Measurements from ENCODE around the gene ST6GALNAC3.

The ST6GALNAC3 gene

DNA sequence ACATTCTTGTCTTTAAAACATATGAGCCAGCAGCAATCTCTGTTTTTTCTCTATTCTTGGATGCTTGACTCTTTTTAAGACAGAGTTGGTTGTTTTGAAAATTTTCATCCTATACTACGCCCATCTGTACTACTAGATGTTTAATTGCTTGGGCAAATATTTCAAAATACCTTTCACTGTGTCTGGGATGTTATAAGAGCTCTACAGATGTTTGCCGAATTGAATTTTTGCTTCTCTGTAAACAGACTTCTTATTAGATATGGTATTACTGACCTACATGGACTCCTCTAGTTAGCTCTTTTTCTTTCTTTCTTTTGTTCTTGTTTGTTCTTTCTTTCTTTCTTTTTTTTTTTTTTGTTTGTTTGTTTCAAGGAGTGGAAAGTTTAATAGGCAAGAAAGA lies 345.1 kb downstream of the ST6GALNAC3 start:
- DNase-seq (ENCODE audit: low read depth in 2 of 2, low spot score in 1 of 2), result no peak

DNA sequence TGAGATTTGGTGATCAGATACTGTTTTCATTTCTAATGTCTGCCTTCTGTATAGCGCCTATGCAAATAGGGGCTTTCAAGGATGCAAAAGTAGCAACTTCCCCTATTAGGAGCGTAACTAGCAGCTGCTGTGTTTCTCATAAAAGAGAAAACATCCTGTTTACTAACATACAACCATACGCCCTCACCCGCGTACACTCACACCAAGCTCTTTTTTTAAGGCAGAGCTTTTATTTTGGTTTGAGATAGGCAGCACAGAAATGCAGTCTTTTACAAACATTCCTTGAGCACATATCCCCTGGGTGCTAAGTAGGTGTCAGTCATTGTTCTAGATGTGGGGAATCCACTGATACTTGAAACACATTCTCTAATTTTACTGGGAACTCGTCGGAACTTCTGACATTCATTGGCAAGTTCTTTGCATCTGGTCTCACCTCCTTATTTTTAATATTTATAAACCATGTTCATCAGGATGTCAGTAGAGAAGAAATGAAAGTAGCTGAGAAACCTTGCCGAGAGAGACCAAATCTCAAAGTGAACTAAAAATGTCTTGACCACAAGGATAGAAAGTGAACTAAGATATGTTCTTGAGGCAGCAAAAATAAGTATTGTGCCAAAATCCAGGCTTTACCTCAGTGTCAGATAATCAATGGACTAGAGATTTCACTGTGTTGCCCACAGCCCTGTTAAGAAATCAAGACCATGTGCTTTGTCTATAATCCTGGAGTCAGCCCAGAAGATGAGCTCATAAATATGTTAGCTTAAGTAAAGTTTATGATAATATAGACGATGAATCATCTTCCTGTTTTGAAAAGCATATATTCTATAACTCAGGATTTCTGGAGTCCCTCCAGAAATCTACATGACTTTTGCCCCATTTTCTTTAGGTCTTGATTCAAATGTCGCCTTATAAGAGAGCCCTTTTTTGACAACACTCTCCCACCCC lies 350.9 kb downstream of the ST6GALNAC3 start:
- DNase-seq (ENCODE audit: low read depth in 2 of 2, low spot score in 1 of 2), result no peak

DNA sequence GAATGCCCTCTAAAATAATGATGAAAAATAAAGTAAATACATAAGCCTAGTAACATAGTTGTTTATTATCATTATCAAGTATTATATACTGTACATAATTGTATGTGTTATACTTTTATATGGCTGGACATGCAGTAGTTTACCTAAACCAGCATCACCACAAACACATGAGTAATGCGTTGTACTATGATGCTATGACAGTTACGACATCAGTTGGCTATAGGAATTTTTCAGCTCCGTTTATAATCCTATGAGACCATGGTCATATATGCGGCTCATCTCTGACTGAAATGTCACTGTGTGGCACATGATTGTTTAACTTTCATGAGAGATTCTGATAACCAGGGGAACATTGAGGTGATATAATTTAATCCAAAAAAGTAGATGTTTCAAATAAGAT lies 352.1 kb downstream of the ST6GALNAC3 start:
- DNase-seq (ENCODE audit: low read depth in 2 of 2, low spot score in 1 of 2), result no peak

DNA sequence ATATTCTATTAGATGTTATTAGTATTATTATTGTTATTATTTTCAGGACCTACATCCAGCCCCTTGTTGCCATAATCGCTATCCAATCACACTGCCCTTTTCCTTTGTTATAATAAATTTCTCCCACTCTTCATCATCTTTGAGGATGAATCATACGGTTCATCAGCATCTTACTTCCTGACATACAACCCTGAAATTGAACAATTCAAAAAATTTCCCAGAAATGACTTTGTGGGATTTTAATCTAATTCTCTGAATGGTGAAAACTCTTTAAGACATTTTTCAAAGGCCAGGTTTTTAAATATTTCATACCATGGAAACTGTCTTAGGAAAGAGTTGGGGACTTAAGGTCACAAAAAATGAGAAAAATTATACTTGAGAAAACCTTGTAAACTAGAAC lies 353.5 kb downstream of the ST6GALNAC3 start:
- DNase-seq (ENCODE audit: low read depth in 2 of 2, low spot score in 1 of 2), result no peak

DNA sequence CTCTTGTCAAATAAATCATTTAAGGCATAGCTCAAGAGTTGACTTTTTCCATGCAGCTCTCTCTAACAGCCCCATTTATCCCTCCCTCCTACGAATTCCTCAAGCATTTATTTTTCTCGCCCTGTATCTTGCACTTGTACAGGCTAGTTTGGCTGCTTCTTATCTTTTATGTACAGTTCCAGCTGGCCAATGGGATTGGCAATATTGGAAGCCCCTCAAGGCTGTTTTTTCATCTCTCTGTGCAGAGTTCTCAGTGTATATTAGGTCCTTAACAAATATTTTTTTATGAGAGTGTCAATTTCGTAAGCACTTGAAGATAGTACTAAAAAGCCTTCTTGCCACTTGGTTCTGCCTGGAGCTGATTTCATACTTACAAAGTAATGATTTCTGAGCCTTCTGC lies 356.0 kb downstream of the ST6GALNAC3 start:
- no peak for DNase-seq (ENCODE audit: low read depth in 2 of 2, low spot score in 1 of 2)

DNA sequence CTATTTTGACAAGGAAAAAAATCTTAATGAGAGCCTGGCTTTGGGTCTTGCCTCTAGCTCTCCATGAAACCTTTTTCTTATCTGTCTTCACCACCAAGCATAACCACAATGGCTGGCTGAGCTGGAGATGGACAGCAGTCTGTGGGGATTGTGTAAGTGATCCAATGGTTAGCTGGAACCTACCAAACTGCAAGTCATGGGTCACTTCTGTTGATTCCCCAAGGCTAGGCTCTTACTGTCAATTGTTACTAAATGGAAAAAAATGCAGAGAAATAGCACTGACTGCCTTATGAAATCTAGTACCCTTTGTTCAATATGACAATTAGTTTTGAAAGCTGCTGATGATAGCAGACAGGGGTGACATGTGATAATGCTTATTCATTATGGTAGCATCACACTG lies 359.0 kb downstream of the ST6GALNAC3 start:
- no peak for DNase-seq (ENCODE audit: low read depth in 2 of 2, low spot score in 1 of 2)

DNA sequence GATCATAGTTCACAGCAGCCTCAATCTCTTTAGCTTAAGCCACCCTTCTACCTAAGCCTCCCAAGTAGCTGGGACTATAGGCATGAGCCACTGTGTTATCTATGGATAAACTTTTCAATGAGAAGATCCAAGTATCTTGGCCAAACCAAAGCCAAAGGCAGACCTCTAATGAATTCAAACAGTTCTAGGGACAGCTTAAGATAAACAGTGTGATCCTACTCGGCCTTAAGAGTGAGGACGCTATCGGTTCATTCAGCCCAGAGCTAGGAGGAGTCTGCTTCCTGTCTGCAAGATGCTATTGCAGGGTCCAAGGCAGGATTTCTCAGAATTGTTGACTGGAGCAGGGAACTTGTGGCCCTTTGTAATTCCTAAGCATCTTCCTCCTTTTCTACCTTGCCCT lies 368.7 kb downstream of the ST6GALNAC3 start:
- DNase-seq (ENCODE audit: low read depth in 2 of 2, low spot score in 1 of 2), result no peak

DNA sequence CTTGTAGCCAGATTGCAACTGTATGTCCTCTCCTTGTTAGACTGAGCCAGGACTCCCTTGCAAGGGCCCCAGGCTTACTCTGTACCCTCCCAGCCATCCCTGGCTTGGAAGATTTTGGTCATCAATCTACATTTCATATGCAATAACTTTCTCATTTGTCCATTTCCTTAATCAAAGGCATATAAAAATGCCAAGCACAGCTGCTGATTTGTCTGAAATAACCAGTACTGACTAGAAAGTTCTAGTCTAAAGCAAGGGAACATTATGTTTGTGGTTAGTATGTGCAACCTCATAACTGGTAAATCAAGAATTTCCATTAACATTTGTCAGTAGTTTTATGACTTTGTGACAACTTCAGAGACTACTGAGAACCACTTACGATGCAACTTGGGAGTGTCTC lies 370.2 kb downstream of the ST6GALNAC3 start:
- DNase-seq (ENCODE audit: low read depth in 2 of 2, low spot score in 1 of 2), result no peak

DNA sequence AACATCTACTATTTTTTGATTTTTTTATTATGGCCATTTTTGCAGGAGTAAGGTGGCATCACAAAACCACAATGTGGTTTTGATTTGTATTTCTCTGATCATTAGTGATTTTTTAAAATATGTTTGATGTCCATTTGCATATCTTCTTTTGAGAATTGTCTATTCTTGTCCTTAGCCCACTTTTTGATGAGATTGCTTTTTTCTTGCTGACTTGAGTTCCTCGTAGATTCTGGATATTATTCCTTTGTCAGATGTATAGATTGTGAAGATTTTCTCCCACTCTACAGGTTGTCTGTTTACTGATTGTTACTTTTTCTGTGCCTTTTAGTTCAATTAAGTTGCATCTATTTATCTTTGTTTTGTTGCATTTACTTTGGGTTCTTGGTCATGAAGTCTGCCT lies 375.7 kb downstream of the ST6GALNAC3 start:
- no peak for DNase-seq (ENCODE audit: low read depth in 2 of 2, low spot score in 1 of 2)

DNA sequence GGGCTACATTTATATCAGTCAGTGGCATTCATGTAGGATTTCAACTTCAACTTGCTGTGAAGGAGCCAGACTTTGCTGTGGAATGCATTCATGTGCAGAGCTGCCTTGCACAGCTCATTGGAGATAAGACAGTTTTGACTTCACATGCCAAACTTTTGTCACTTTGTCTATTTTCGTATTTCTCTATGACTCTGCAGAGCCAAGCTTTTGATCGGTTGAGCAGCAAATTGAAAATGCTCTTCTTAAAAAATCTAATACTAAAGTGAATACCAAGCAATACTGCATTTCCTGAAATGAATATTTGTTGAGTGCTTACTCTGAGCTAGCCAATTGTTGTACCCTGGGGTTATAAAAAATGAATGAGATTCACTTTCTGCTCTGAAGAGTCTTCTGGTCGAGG lies 388.7 kb downstream of the ST6GALNAC3 start:
- no peak for DNase-seq (ENCODE audit: low read depth in 2 of 2, low spot score in 1 of 2)

DNA sequence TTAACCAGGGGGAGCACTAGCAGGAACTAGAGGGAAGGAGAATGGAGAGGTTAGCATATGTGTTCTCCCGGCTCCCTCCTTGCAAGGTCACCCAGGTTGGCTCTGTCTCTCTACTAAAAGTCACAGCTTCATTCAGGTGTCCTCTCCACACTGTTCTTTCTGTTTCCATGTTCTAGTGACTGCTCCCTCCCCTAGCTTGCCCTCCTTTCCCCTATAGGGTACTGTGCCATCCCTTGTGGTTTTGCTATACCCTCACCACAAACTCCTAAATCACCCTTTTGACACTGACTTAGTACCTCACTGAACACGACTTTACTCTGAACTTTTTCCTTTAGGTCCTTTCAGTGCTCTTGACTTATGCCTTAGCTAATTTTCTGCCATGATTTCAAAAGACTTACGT lies 389.3 kb downstream of the ST6GALNAC3 start:
- DNase-seq (ENCODE audit: low read depth in 2 of 2, low spot score in 1 of 2), result no peak

DNA sequence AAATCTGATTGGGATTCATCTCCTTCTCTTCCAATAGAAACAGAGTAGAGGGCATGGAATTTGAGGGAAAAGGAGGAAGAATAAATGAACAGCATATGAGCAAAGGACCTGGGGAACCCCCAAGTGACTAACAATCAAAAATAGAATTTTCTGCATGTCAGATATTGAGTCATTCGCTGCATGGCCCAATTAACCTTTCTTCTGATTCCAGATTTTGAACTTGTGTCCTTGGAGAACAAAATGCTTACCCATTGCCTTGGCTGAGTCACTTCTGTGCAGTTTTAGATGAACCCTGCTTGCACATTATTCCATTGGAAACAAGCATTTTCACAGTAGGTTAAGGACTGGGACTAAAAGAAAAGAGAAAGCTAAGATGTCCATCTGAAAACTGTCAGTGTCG lies 390.5 kb downstream of the ST6GALNAC3 start:
- no peak for DNase-seq (ENCODE audit: low read depth in 2 of 2, low spot score in 1 of 2)

DNA sequence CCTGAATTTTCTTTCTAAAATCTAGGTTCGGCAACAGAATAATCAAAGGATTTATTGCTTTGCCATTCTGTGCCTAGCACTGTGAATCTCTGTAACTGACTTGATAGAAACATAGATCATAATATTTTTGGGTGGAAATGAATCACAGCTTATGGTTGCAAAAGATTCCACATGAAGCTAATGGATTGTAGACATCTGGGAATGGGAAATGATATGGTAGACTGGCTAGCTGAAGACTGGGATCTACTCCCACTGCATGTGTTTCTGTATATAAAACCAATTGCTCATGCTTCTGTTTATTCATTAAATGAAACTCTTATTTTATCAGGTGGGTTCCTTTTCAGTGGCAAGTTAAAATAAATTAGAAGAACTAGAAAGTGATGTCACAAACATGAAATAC lies 395.6 kb downstream of the ST6GALNAC3 start:
- no peak for DNase-seq (ENCODE audit: low read depth in 2 of 2, low spot score in 1 of 2)

DNA sequence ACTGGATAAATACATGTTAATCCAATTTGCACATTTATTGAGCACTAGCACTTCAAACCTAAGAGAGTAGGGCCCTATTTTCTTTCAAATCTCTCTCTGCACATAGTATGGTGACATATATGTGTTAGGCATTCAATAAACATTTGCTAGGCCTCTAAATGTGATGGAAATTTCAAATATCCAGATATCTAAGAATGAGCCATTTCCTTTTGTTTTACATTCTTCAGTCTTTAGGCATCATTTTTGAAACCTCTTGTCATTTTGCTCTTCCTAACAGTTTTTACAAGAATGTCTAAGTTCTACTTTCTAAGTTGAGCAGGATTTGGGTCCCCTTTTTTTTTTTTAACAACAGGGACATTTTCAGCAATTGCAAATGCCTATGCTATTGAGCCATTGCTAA lies 397.0 kb downstream of the ST6GALNAC3 start:
- DNase-seq (ENCODE audit: low read depth in 2 of 2, low spot score in 1 of 2), result no peak

DNA sequence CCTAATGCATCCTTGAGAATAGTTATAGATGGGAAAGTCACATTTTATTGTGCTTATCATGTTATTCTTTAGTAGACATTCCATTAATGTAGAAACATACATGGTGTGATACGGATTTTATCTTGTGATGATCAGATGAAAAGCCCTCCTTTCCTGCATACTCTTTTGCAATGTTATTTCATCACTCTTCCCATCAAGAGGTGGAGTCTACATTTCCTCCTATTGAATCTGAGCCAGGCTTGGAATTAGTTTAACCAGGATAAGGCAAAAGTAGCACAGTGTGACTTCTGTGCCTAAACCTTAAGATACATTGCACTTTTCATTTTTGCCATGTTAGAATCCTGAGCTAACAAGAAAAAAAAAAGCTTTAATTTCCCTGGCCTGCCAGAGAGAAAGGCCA lies 399.0 kb downstream of the ST6GALNAC3 start:
- no peak for DNase-seq (ENCODE audit: low read depth in 2 of 2, low spot score in 1 of 2)

DNA sequence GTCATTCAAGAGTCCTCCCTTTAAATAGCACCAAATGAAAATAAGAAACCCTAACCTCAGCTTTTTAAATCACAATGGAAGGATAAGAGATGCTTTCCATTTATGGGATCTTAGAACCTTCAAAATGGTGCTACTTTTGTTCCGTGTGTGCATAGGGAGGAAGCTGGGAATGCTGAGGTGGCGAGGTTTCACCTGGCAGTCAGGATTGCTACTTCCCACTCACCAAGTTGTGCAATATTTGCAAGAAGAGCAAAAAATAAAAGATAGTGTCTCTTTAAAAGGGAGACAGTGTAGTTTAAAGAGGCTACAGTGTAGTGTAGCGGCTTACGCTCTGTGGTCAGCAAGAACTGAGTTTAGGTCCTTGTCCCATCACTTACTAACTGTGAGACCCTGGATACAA lies 400.4 kb downstream of the ST6GALNAC3 start:
- no peak for DNase-seq (ENCODE audit: low read depth in 2 of 2, low spot score in 1 of 2)

DNA sequence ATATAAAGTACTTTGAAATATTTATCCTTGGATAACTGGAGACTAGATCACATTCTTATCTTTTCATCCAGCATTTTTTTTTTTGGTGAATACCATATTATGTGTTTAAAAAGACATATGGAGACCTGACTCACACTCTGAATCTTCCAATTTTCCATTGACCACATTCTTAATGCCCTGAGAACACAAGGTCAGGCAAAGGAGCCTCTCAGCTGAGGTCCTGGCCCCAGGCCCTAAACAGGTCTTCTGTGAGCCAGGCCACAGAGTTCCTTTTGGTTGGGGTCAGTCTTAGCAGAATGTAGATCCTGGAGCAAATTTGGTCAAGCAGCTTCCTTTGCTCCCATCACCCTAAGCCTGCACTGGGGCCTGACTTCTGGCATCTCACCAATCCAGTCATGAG lies 402.6 kb downstream of the ST6GALNAC3 start:
- DNase-seq (ENCODE audit: low read depth in 2 of 2, low spot score in 1 of 2), result no peak

DNA sequence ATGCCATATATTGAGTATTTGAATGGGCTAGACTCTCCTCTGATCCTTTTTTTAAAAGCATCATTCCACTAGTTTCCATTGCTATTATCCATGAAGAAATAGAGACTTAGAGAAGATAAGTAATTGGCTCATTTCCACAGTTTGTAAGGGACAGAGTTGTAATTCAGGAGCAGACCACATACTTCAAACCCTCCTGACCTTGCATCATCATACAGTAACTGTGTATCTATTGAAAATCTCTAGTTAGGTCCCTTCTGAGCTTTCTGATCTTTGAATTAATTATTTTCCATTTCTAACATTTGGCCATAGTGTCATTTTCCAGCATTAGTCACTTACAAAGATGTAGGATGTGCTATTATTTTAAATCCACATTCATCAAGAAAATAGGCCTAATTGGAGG lies 406.3 kb downstream of the ST6GALNAC3 start:
- no peak for DNase-seq (ENCODE audit: low read depth in 2 of 2, low spot score in 1 of 2)

DNA sequence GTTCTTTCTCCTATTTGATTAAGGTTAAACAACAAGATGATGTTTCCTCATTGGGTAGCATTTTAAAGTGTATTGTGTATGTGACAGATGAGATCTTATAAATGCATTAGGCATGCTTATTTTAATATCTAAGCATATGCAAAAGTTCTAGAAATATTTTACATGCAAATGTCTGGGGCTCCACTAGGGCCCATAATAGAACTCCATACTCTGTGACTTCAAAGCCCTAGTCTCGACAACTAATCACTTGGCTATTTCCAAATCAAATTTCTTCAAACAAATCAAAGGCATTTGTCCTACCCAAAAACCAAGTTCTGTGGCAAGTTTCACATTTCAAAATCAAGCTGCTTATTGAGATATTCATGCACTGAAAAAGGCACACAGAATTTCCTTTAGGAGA lies 407.1 kb downstream of the ST6GALNAC3 start:
- DNase-seq (ENCODE audit: low read depth in 2 of 2, low spot score in 1 of 2), result no peak

DNA sequence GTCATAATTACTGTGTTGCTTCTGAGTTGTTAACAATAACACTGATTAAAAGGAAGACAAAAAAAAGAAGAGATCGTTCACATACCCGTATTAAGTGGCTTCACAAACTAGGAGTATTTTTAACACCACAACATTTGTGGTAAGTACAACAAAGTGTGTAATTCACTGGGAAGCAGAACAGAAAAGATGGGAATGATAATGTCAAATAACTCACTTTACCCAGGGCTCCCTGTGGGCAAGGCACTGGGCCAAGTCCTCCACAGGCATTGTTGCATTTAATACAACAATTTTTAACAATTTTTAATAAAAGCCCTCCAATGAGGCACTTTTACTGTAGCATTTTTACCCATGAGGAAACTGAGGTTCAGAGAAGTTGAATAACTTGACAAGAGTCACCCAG lies 407.7 kb downstream of the ST6GALNAC3 start:
- DNase-seq (ENCODE audit: low read depth in 2 of 2, low spot score in 1 of 2), result no peak

DNA sequence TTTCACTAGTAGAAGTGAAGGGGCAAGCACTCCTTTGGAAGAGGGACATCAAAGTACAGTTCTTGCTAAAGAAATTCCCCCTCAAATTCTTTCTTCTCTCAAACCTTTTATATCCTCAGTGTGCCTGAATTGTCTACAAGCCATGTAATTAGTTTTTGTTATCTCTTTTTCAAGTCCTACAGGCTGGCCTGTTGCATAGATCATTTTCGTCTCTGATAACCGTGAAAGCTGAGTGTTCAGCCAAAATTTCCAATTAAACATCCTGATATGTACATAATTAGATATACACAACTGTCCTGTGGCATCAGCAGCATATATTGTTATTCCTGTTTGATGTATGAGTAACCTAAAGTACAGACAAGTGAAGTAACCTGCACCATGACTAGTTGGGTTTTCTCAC lies 417.2 kb downstream of the ST6GALNAC3 start:
- no peak for DNase-seq (ENCODE audit: low read depth in 2 of 2, low spot score in 1 of 2)

DNA sequence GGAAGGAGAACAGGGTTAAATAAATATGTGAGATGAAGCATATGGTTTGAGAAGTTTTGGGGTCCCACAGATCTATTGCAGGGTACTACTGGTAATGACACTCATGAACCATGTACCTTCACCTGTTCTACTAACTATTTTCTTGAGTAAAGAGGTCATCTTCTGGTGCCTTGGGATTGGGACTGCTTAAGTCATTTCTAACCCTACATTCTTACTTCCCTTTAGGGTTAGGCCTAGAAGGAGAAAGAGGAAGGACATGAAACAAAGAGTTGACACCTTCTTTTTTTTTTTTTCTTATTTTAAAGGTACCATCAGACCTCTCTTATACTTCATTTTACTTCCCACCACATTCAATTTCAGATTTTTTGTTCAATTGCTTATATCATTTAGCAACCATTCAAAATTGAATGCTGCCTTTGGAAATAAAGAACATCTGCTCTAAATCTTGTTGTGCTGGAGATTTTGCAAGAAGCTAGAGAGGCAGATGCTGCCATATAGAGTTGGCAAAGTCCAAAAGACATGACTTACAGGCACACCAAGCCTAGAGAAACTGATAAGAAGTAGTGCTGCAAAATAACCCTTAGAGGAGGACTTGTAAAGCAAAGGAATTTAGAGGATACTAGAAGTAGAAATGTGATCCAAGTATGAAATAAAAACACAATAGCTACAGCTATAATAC lies 418.3 kb downstream of the ST6GALNAC3 start:
- no peak for DNase-seq (ENCODE audit: low read depth in 2 of 2, low spot score in 1 of 2)

DNA sequence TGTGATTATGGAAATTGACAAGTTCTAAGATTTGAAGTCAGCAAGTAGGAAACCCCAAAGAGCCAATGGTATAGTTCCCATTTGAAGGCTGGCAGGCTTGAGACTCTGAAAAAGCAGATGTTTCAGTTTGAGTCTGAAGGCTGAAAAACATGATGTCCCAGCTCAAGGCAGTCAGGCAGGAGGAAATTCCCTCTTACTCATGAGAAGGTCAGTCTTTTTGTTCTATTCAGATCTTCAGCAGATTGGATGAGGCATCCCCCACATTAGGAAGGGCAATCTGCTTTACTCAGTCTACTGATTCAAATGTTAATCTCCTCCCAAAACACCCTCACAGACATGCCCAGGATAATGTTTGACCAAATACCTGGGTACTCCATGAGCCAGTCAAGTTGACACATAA lies 420.3 kb downstream of the ST6GALNAC3 start:
- DNase-seq (ENCODE audit: low read depth in 2 of 2, low spot score in 1 of 2), result no peak
